Tibial artery (tissue), 4 donors: ENCODE data around the gene LDLRAD3.

ENCODE experiments used
- DNase-seq, 2 donors: peaks; one replicate each; pipeline ENCODE4 v3.0.0-alpha.2; 2019
- H3K27ac ChIP-seq, 2 donors: fragments of 200-600 bp; sonication (generic) in 1 of 2; 1 replicate in 1 of 2; 2 replicates in 1 of 2; pipeline ENCODE4 v1.5.1; 2018 to 2019; ENCODE audit warnings: mild to moderate bottlenecking in 1 of 2
- H3K27me3 ChIP-seq, 2 donors: fragments of 200-600 bp; sonication (generic) in 1 of 2; one replicate each; pipeline versions ENCODE4 v1.5.1 to v1.6.0; 2016 to 2019
- H3K36me3 ChIP-seq, 3 donors: fragments of 200-600 bp; sonication (generic) in 2 of 3; one replicate each; pipeline ENCODE4 v1.5.1; 2016 to 2019; ENCODE audit warnings: mild to moderate bottlenecking in 2 of 3
- H3K4me1 ChIP-seq, 4 donors: fragments of 200-600 bp; sonication (generic) in 2 of 4; 1 replicate in 3 of 4; 2 replicates in 1 of 4; pipeline ENCODE4 v1.5.1; 2016 to 2019
- H3K4me3 ChIP-seq, 2 donors: fragments of 200-600 bp; sonication (generic) in 1 of 2; 1 replicate in 1 of 2; 2 replicates in 1 of 2; pipeline ENCODE4 v1.5.1; 2018 to 2019; ENCODE audit warnings: mild to moderate bottlenecking in 2 of 2
- H3K9me3 ChIP-seq, 3 donors: fragments of 200-600 bp; sonication (generic) in 1 of 3; one replicate each; pipeline ENCODE4 v1.5.1; 2016 to 2019
- CTCF ChIP-seq, 2 experiments: fragments of 200-600 bp in 1 of 2; fragments of 450-650 bp in 1 of 2; IDR thresholded peaks; one replicate each; pipeline ENCODE4 v1.5.1; 2017 to 2019; ENCODE audit warnings: antibody characterized with exemption in 2 of 2, mild to moderate bottlenecking in 1 of 2, moderate library complexity in 1 of 2
- intact Hi-C: fragments of 100-400 bp; cut with DNase I; formaldehyde crosslinking; loops from one replicate; pipeline ENCODE4 v1.15.0; 2023; ENCODE audit warnings: low total_unique reads

Gene LDLRAD3

GRCh38 chr11:35934271-35934670, 9.6 kb upstream of the LDLRAD3 start:
- DNase-seq = no peak
- TF ChIP-seq CTCF (IDR thresholded peaks at IDR 0.05) = no peak
- no peak overlapping the region for H3K27ac ChIP-seq
- no peaks in the 10 kb centered on the region for H3K4me1 ChIP-seq
- H3K36me3 ChIP-seq = no peaks in the 10 kb centered on the region
- peaks cover 0 to 6% (median 0%) of the 10 kb centered on the region in 3 donors for H3K9me3 ChIP-seq
- intact Hi-C loops = no loop called here
- H3K4me3 ChIP-seq = no peak overlapping the region
- peaks cover 0 to under 1% of the 10 kb centered on the region in 2 donors for H3K27me3 ChIP-seq

GRCh38 chr11:35934981-35935380, 8.9 kb upstream of the LDLRAD3 start:
- Histone ChIP-seq H3K27me3 (no peaks in the 10 kb centered on the region), H3K27ac (no peak overlapping the region), H3K4me1 (no peaks in the 10 kb centered on the region), H3K36me3 (no peaks in the 10 kb centered on the region), H3K9me3 (peaks cover 0 to 6% (median 0%) of the 10 kb centered on the region in 3 donors), H3K4me3 (no peak overlapping the region)
- DNase-seq = peak in 1 of 2 donors; percentile 32
- TF ChIP-seq CTCF (IDR thresholded peaks at IDR 0.05) = no peak
- intact Hi-C loops = no loop called here

- no peak for DNase-seq
- Histone ChIP-seq H3K27ac (no peak overlapping the region), H3K4me1 (no peaks in the 10 kb centered on the region), H3K36me3 (no peaks in the 10 kb centered on the region), H3K4me3 (no peak overlapping the region), H3K9me3 (peaks cover 0 to 6% (median 0%) of the 10 kb centered on the region in 3 donors), H3K27me3 (no peaks in the 10 kb centered on the region)
- no peak for TF ChIP-seq CTCF (IDR thresholded peaks at IDR 0.05)
- intact Hi-C loops = no loop called here
Observed at GRCh38 chr11:35935390-35935789, 8.5 kb upstream of the LDLRAD3 start.

- intact Hi-C loops = no loop called here
- Histone ChIP-seq H3K27ac (no peak overlapping the region), H3K4me1 (no peaks in the 10 kb centered on the region), H3K36me3 (no peaks in the 10 kb centered on the region), H3K4me3 (no peak overlapping the region), H3K27me3 (no peaks in the 10 kb centered on the region), H3K9me3 (peaks cover 0 to 3% (median 0%) of the 10 kb centered on the region in 3 donors)
- TF ChIP-seq CTCF (IDR thresholded peaks at IDR 0.05) = no peak
- no peak for DNase-seq
Observed at GRCh38 chr11:35937111-35937510, 6.8 kb upstream of the LDLRAD3 start.

GRCh38 chr11:35937700-35938099, 6.2 kb upstream of the LDLRAD3 start:
- DNase-seq = no peak

More at GRCh38 chr11:35937700-35938099, 6.2 kb upstream of the LDLRAD3 start:
- Histone ChIP-seq H3K4me3 (no peak overlapping the region), H3K36me3 (no peaks in the 10 kb centered on the region), H3K27ac (no peak overlapping the region), H3K9me3 (no peaks in the 10 kb centered on the region), H3K27me3 (no peaks in the 10 kb centered on the region), H3K4me1 (no peaks in the 10 kb centered on the region)
- no peak for TF ChIP-seq CTCF (IDR thresholded peaks at IDR 0.05)
- intact Hi-C loops = no loop called here
